IPS-11a (cell line): ENCODE data around the gene GH2.
"Not testable (repeated sequence)": the region's sequence is repeated elsewhere in the genome, so short reads cannot be mapped to it uniquely, and the experiment has no call there.

Experiments used
- H3K4me3 ChIP-seq: one replicate; pipeline ENCODE4 v1.5.1; 2013; ENCODE audit warnings: low read depth, low read length, control low read depth

GH2 gene

GRCh38 chr17:63911657-63912100, 29.9 kb upstream of the GH2 start:
- no peak overlapping the region for H3K4me3 ChIP-seq

GRCh38 chr17:63911041-63911635, 29.4 kb upstream of the GH2 start, which contains the start of gene CSHL1:
Gene CSHL1 (minus strand): TSS chr17:63911258. CDS start chr17:63911196, 62 bp downstream.
- no peak within 1 kb of the TSS for H3K4me3 ChIP-seq

- no peak overlapping the region for H3K4me3 ChIP-seq
These were observed 28.4 kb upstream of the GH2 start for GRCh38 chr17:63910096-63910495.

GRCh38 chr17:63909586-63909985, 27.8 kb upstream of the GH2 start:
- H3K4me3 ChIP-seq = not testable (repeated sequence)

- H3K4me3 ChIP-seq = not testable (repeated sequence)
These were observed 25.5 kb upstream of the GH2 start for GRCh38 chr17:63907161-63907778.

- not testable (repeated sequence) for H3K4me3 ChIP-seq
These were observed 23.1 kb upstream of the GH2 start for GRCh38 chr17:63904796-63905195.

- H3K4me3 ChIP-seq = not testable (repeated sequence)
These were observed 22.1 kb upstream of the GH2 start for GRCh38 chr17:63903787-63904201.

- H3K4me3 ChIP-seq = not testable (repeated sequence)
These were observed 20.2 kb upstream of the GH2 start for GRCh38 chr17:63901971-63902370.

GRCh38 chr17:63898899-63899798, 17.4 kb upstream of the GH2 start:
- not testable (repeated sequence) for H3K4me3 ChIP-seq

GRCh38 chr17:63896524-63897354, 15.0 kb upstream of the GH2 start, which contains the start of gene CSH1:
Gene CSH1 (minus strand): TSS chr17:63896574. CDS start chr17:63896511, 63 bp downstream.
- H3K4me3 ChIP-seq = not testable (repeated sequence)

GRCh38 chr17:63894821-63895220, 13.1 kb upstream of the GH2 start:
- H3K4me3 ChIP-seq = not testable (repeated sequence)

GRCh38 chr17:63894021-63894420, 12.3 kb upstream of the GH2 start:
- not testable (repeated sequence) for H3K4me3 ChIP-seq

GRCh38 chr17:63892316-63893037, 10.7 kb upstream of the GH2 start:
- not testable (repeated sequence) for H3K4me3 ChIP-seq

- not testable (repeated sequence) for H3K4me3 ChIP-seq
These were observed 7.5 kb upstream of the GH2 start for GRCh38 chr17:63889026-63889848.

GRCh38 chr17:63885119-63885518, 3.4 kb upstream of the GH2 start:
- not testable (repeated sequence) for H3K4me3 ChIP-seq

GRCh38 chr17:63882626-63883126, 932 bp upstream of the GH2 start:
- H3K4me3 ChIP-seq = not testable (repeated sequence)

- H3K4me3 ChIP-seq = not testable (repeated sequence)
These were observed 407 bp downstream of the GH2 start for GRCh38 chr17:63881337-63881736.

GRCh38 chr17:63880706-63881105, 1.0 kb downstream of the GH2 start:
- H3K4me3 ChIP-seq = no peak overlapping the region

- H3K4me3 ChIP-seq = not testable (repeated sequence)
These were observed 3.3 kb downstream of the GH2 start for GRCh38 chr17:63878413-63878812.
